HFFc6 (cell line): ENCODE measurements around the gene C4orf50. TPM values are rescaled to one million over a fixed set of nuclear protein-coding genes. Genes with fewer than 3 reads are reported as not detected.

Experiments used
- DNase-seq: peaks from one replicate; pipeline ENCODE4 v3.0.0-alpha.2; 2018
- H3K27ac Mint-ChIP-seq: 2 replicates; pipeline ENCODE4 v1.8.0; 2020; ENCODE audit warnings: mild to moderate bottlenecking, mixed read lengths
- H3K27me3 Mint-ChIP-seq: 2 replicates; pipeline ENCODE4 v1.8.0; 2021; ENCODE audit warnings: mild to moderate bottlenecking, moderate library complexity, mixed read lengths; ENCODE audit not compliant: insufficient read depth
- H3K36me3 Mint-ChIP-seq: 2 replicates; pipeline ENCODE4 v1.8.0; 2021; ENCODE audit warnings: low read depth, mixed read lengths
- H3K4me1 Mint-ChIP-seq: 2 replicates; pipeline ENCODE4 v1.8.0; 2020; ENCODE audit warnings: low read depth, mixed read lengths
- H3K4me3 Mint-ChIP-seq: 2 replicates; pipeline ENCODE4 v1.8.0; 2020; ENCODE audit warnings: mild to moderate bottlenecking, moderate library complexity, mixed read lengths
- H3K9me3 Mint-ChIP-seq: 2 replicates; pipeline ENCODE4 v1.8.0; 2020; ENCODE audit warnings: mild to moderate bottlenecking, mixed read lengths
- CTCF ChIP-seq: fragments of 200-600 bp; sonication (generic); IDR thresholded peaks from 2 replicates; pipeline ENCODE4 v1.5.0; 2021; ENCODE audit warnings: antibody characterized with exemption, mild to moderate bottlenecking
- total RNA-seq, 6 experiments: library from RNA; stranded (reverse); fragmentation: NEBNext Ultra II Directional; extraction: Animal tissue kit (Norgen Biotek cat#: 25700); gene quantifications; 2 replicates in 1 of 6; 3 replicates in 5 of 6; pipeline ENCODE4 v1.2.3, GENCODE V29; 2021

Gene C4orf50
- total RNA-seq, 6 experiments from 2014 or later: not detected

- H3K9me3 Mint-ChIP-seq: peaks cover 39% of the 10 kb centered on the region
- H3K27ac Mint-ChIP-seq: no peak overlapping the region
- H3K27me3 Mint-ChIP-seq: peaks cover 4% of the 10 kb centered on the region
- DNase-seq: no peak
- H3K4me1 Mint-ChIP-seq: no peaks in the 10 kb centered on the region
- H3K4me3 Mint-ChIP-seq: no peak overlapping the region
- TF ChIP-seq CTCF: no peak
- H3K36me3 Mint-ChIP-seq: peaks cover 4% of the 10 kb centered on the region; the same call in 1 of the 2 replicates
These were observed 30.0 kb downstream of the C4orf50 start for GRCh38 chr4:5988086-5988845.

GRCh38 chr4:5984843-5985242 is 33.4 kb downstream of the C4orf50 start:
- no peaks in the 10 kb centered on the region for H3K4me1 Mint-ChIP-seq
- H3K27ac Mint-ChIP-seq: no peak overlapping the region
- DNase-seq: no peak
- H3K36me3 Mint-ChIP-seq: peaks cover 9% of the 10 kb centered on the region; the same call in 1 of the 2 replicates
- peaks cover 4% of the 10 kb centered on the region for H3K27me3 Mint-ChIP-seq
- peaks cover 40% of the 10 kb centered on the region for H3K9me3 Mint-ChIP-seq
- TF ChIP-seq CTCF: no peak
- no peak overlapping the region for H3K4me3 Mint-ChIP-seq

- no peaks in the 10 kb centered on the region for H3K4me1 Mint-ChIP-seq
- H3K27me3 Mint-ChIP-seq: no peaks in the 10 kb centered on the region; the same call in 1 of the 2 replicates
- DNase-seq: no peak
- peaks cover 32% of the 10 kb centered on the region for H3K9me3 Mint-ChIP-seq
- TF ChIP-seq CTCF: no peak
- no peak overlapping the region for H3K4me3 Mint-ChIP-seq
- no peak overlapping the region for H3K27ac Mint-ChIP-seq
- peaks cover 9% of the 10 kb centered on the region; the same call in 1 of the 2 replicates for H3K36me3 Mint-ChIP-seq
These were observed 35.9 kb downstream of the C4orf50 start for GRCh38 chr4:5982156-5982973.

- no peak overlapping the region for H3K27ac Mint-ChIP-seq
These were observed 37.6 kb downstream of the C4orf50 start for GRCh38 chr4:5980436-5981155.

More at GRCh38 chr4:5980436-5981155, 37.6 kb downstream of the C4orf50 start:
- Mint-ChIP-seq H3K27me3 (peaks cover 1% of the 10 kb centered on the region; the same call in 1 of the 2 replicates), H3K4me1 (no peaks in the 10 kb centered on the region), H3K4me3 (no peak overlapping the region), H3K9me3 (peaks cover 31% of the 10 kb centered on the region), H3K36me3 (peaks cover 9% of the 10 kb centered on the region; the same call in 1 of the 2 replicates)
- no peak for TF ChIP-seq CTCF
- no peak for DNase-seq
